HEK293 (cell line): ENCODE measurements around the gene TBX6.
A peak's percentile ranks its signal among the peaks of the same experiment; 100 is the strongest.

ENCODE experiments used
- OVOL3 ChIP-seq: fragments of 450-650 bp; formaldehyde crosslinking; IDR thresholded peaks from 2 replicates; pipeline ENCODE4 v1.5.1; 2016; ENCODE audit warnings: missing biosample characterization, missing genetic modification characterization
- REST ChIP-seq: fragments of 450-650 bp; formaldehyde crosslinking; IDR thresholded peaks from 2 replicates; pipeline ENCODE4 v1.5.1; 2016; ENCODE audit warnings: missing biosample characterization, missing genetic modification characterization
- ZBTB49 ChIP-seq: fragments of 450-650 bp; formaldehyde crosslinking; IDR thresholded peaks from 2 replicates; pipeline ENCODE4 v1.5.1; 2016; ENCODE audit warnings: missing biosample characterization, missing genetic modification characterization, low read depth
- ZEB2 ChIP-seq: fragments of 450-650 bp; formaldehyde crosslinking; IDR thresholded peaks from 2 replicates; pipeline ENCODE4 v1.5.1; 2016; ENCODE audit warnings: missing biosample characterization, missing genetic modification characterization
- ZFHX2 ChIP-seq: fragments of 450-650 bp; formaldehyde crosslinking; conservative IDR thresholded peaks from 2 replicates; pipeline ENCODE4 v1.5.1; 2016; ENCODE audit warnings: missing biosample characterization, missing genetic modification characterization
- ZNF148 ChIP-seq: fragments of 450-650 bp; formaldehyde crosslinking; IDR thresholded peaks from 2 replicates; pipeline ENCODE4 v1.5.0; 2017; ENCODE audit warnings: missing biosample characterization, missing genetic modification characterization, borderline replicate concordance
- ZNF221 ChIP-seq: fragments of 450-650 bp; formaldehyde crosslinking; IDR thresholded peaks from 2 replicates; pipeline ENCODE4 v1.5.1; 2017; ENCODE audit warnings: missing biosample characterization, missing genetic modification characterization, borderline replicate concordance
- ZNF239 ChIP-seq: fragments of 450-650 bp; formaldehyde crosslinking; IDR thresholded peaks from 2 replicates; pipeline ENCODE4 v1.5.1; 2016; ENCODE audit warnings: missing biosample characterization, missing genetic modification characterization
- ZNF335 ChIP-seq: fragments of 450-650 bp; formaldehyde crosslinking; conservative IDR thresholded peaks from 2 replicates; pipeline ENCODE4 v1.5.1; 2016; ENCODE audit warnings: missing biosample characterization, missing genetic modification characterization
- ZNF354C ChIP-seq: fragments of 450-650 bp; formaldehyde crosslinking; IDR thresholded peaks from 2 replicates; pipeline ENCODE4 v1.5.1; 2016; ENCODE audit warnings: missing biosample characterization, missing genetic modification characterization, low read depth, borderline replicate concordance
- ZNF366 ChIP-seq: fragments of 450-650 bp; formaldehyde crosslinking; conservative IDR thresholded peaks from 2 replicates; pipeline ENCODE4 v1.5.1; 2016; ENCODE audit warnings: missing biosample characterization, missing genetic modification characterization
- ZNF423 ChIP-seq: fragments of 450-650 bp; formaldehyde crosslinking; IDR thresholded peaks from 2 replicates; pipeline ENCODE4 v1.5.1; 2016; ENCODE audit warnings: missing biosample characterization, missing genetic modification characterization
- ZNF530 ChIP-seq: fragments of 450-650 bp; formaldehyde crosslinking; IDR thresholded peaks from 2 replicates; pipeline ENCODE4 v1.5.1; 2016; ENCODE audit warnings: low read depth, missing biosample characterization, missing genetic modification characterization
- ZNF626 ChIP-seq: fragments of 450-650 bp; sonication (Bioruptor Pico); formaldehyde crosslinking; IDR thresholded peaks from 2 replicates; pipeline ENCODE4 v1.5.1; 2018; ENCODE audit warnings: missing biosample characterization, missing genetic modification characterization, inconsistent platforms
- ZNF747 ChIP-seq: fragments of 450-650 bp; formaldehyde crosslinking; IDR thresholded peaks from 2 replicates; pipeline ENCODE4 v1.5.1; 2016; ENCODE audit warnings: missing biosample characterization, missing genetic modification characterization
- ZSCAN18 ChIP-seq: fragments of 450-650 bp; formaldehyde crosslinking; IDR thresholded peaks from 2 replicates; pipeline ENCODE4 v1.5.1; 2016; ENCODE audit warnings: missing biosample characterization, missing genetic modification characterization
- ZSCAN30 ChIP-seq: fragments of 450-650 bp; IDR thresholded peaks from 2 replicates; pipeline ENCODE4 v1.5.1; 2018; ENCODE audit warnings: missing biosample characterization, mild to moderate bottlenecking, missing genetic modification characterization, moderate library complexity
- TF ChIP-seq, protein P1 (sequence below): fragments of 450-650 bp; formaldehyde crosslinking; IDR thresholded peaks from 2 replicates; pipeline ENCODE4 v1.5.1; 2016; ENCODE audit warnings: missing biosample characterization, missing genetic modification characterization, borderline replicate concordance
- TF ChIP-seq, protein P2 (sequence below): fragments of 450-650 bp; formaldehyde crosslinking; IDR thresholded peaks from 2 replicates; pipeline ENCODE4 v1.5.1; 2016; ENCODE audit warnings: missing biosample characterization, missing genetic modification characterization
- TF ChIP-seq, protein P3 (sequence below): fragments of 450-650 bp; formaldehyde crosslinking; IDR thresholded peaks from 2 replicates; pipeline ENCODE4 v1.5.1; 2016; ENCODE audit warnings: missing biosample characterization, missing genetic modification characterization

Gene TBX6

DNA sequence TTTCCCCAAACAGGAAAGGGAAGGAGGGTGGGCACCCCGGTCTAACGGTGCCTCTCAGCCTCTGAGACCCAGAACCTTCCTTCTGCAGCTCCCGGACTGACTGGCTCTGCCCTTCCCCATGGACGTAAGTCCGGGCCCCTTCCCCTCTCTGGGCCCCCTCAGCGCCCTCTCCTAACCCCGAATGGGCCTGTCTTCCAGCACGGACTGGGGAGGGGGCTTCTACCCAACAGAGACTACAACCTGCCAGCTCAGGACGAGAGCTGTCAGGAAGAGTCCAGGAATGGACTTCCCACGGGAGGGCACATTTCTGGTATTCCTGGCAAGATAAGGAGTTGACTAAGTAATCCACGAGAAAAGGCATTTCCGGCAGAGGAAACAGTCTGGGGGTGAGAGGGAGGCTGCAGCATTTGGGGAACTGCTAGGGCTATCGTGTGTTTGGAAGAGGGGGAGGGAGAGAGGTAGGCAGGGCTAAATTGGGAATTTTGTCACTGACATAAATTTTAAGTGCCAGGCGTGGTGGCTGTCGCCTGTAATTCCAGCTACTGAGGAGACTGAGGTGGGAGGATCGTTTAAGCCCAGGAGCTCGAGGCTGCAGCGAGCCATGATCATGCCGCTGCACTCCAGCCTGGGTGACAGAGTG is 38.2 kb downstream of the TBX6 start (continued):
- TF ChIP-seq, protein P1, sequence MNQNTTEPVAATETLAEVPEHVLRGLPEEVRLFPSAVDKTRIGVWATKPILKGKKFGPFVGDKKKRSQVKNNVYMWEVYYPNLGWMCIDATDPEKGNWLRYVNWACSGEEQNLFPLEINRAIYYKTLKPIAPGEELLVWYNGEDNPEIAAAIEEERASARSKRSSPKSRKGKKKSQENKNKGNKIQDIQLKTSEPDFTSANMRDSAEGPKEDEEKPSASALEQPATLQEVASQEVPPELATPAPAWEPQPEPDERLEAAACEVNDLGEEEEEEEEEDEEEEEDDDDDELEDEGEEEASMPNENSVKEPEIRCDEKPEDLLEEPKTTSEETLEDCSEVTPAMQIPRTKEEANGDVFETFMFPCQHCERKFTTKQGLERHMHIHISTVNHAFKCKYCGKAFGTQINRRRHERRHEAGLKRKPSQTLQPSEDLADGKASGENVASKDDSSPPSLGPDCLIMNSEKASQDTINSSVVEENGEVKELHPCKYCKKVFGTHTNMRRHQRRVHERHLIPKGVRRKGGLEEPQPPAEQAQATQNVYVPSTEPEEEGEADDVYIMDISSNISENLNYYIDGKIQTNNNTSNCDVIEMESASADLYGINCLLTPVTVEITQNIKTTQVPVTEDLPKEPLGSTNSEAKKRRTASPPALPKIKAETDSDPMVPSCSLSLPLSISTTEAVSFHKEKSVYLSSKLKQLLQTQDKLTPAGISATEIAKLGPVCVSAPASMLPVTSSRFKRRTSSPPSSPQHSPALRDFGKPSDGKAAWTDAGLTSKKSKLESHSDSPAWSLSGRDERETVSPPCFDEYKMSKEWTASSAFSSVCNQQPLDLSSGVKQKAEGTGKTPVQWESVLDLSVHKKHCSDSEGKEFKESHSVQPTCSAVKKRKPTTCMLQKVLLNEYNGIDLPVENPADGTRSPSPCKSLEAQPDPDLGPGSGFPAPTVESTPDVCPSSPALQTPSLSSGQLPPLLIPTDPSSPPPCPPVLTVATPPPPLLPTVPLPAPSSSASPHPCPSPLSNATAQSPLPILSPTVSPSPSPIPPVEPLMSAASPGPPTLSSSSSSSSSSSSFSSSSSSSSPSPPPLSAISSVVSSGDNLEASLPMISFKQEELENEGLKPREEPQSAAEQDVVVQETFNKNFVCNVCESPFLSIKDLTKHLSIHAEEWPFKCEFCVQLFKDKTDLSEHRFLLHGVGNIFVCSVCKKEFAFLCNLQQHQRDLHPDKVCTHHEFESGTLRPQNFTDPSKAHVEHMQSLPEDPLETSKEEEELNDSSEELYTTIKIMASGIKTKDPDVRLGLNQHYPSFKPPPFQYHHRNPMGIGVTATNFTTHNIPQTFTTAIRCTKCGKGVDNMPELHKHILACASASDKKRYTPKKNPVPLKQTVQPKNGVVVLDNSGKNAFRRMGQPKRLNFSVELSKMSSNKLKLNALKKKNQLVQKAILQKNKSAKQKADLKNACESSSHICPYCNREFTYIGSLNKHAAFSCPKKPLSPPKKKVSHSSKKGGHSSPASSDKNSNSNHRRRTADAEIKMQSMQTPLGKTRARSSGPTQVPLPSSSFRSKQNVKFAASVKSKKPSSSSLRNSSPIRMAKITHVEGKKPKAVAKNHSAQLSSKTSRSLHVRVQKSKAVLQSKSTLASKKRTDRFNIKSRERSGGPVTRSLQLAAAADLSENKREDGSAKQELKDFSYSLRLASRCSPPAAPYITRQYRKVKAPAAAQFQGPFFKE (tag by site-specific recombination), result no peak
- TF ChIP-seq, protein P2, sequence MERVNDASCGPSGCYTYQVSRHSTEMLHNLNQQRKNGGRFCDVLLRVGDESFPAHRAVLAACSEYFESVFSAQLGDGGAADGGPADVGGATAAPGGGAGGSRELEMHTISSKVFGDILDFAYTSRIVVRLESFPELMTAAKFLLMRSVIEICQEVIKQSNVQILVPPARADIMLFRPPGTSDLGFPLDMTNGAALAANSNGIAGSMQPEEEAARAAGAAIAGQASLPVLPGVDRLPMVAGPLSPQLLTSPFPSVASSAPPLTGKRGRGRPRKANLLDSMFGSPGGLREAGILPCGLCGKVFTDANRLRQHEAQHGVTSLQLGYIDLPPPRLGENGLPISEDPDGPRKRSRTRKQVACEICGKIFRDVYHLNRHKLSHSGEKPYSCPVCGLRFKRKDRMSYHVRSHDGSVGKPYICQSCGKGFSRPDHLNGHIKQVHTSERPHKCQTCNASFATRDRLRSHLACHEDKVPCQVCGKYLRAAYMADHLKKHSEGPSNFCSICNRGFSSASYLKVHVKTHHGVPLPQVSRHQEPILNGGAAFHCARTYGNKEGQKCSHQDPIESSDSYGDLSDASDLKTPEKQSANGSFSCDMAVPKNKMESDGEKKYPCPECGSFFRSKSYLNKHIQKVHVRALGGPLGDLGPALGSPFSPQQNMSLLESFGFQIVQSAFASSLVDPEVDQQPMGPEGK, result peak; percentile 87
- TF ChIP-seq ZBTB49 (tag by site-specific recombination) (no peak), ZSCAN18 (no peak), ZNF626 (tag by site-specific recombination) (no peak), ZEB2 (tag by site-specific recombination) (peak; percentile 13; the same call in 1 of the 2 replicates), OVOL3 (tag by site-specific recombination) (no peak), ZNF530 (tag by site-specific recombination) (no peak), ZFHX2 (tag by site-specific recombination) (peak; percentile 78), REST (no peak), ZSCAN30 (tag by site-specific recombination) (no peak), ZNF239 (no peak), ZNF747 (tag by site-specific recombination) (no peak), ZNF354C (tag by site-specific recombination) (no peak), ZNF148 (tag by site-specific recombination) (no peak), ZNF335 (tag by site-specific recombination) (peak; percentile 92), ZNF423 (tag by site-specific recombination) (no peak), ZNF221 (tag by site-specific recombination) (no peak), ZNF366 (tag by site-specific recombination) (no peak)
- TF ChIP-seq, protein P3, sequence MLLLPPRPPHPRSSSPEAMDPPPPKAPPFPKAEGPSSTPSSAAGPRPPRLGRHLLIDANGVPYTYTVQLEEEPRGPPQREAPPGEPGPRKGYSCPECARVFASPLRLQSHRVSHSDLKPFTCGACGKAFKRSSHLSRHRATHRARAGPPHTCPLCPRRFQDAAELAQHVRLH, result no peak
